ENCODE results near the gene FOXQ1. TPM values are rescaled to one million over a fixed set of nuclear protein-coding genes. Genes with fewer than 3 reads are reported as not detected.

The FOXQ1 gene
- total RNA-seq, 1 donor from 2014 or later = 0.39 TPM

DNA sequence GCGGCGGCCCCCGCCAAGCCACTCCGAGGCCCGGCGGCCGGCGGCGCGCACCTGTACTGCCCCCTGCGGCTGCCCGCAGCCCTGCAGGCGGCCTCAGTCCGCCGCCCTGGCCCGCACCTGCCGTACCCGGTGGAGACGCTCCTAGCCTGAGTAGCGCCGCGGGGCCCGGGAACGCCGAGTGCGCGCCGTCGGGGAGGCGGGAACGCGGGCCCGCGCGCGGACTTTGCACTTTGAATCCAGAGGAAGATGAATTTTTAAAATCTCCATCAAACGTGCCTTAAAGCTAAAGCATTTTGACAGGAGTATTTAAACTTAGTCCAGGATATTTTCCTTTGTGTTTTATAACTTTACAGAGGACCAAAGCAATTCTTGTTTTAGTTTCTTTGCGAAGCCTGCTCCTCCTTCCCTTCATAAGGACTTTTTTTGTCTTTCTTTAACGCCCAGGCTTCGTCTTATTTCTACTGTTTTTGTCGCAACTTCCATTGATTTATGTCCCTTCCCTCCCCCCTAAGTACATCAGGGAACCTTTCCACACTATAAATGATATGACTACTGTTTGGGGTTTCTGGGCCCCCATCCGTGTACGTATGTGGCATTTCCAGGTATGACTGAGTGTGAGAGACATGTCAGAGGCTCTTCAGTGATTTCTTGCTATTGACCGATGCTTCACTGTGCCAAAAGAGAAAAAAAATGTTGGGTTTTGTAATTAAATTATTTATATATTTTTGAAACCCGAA lies 2.0 kb downstream of the FOXQ1 start:
- no peak overlapping the region for H2AFZ ChIP-seq (ENCODE audit: low read depth, low read length)
- H3K27ac ChIP-seq (ENCODE audit: low read depth, low read length) = no peak overlapping the region
- H3K36me3 ChIP-seq (ENCODE audit: insufficient read depth, low read length) = no peaks in the 10 kb centered on the region
- H3K4me3 ChIP-seq (ENCODE audit: insufficient read depth, low read depth, low read length) = no peak overlapping the region
- DNase-seq (ENCODE audit: low read depth) (no peak), FAIRE-seq (no peak)
- H3K4me1 Mint-ChIP-seq (ENCODE audit: low read depth, unreplicated experiment) = peaks cover 5% of the 10 kb centered on the region
- no peak overlapping the region for H3K9ac ChIP-seq (ENCODE audit: low read length)
- peaks cover 59% of the 10 kb centered on the region for H3K27me3 Mint-ChIP-seq (ENCODE audit: low read depth, unreplicated experiment)
- H3K4me2 ChIP-seq (ENCODE audit: low read length) = no peak overlapping the region
- TF ChIP-seq, protein P1, sequence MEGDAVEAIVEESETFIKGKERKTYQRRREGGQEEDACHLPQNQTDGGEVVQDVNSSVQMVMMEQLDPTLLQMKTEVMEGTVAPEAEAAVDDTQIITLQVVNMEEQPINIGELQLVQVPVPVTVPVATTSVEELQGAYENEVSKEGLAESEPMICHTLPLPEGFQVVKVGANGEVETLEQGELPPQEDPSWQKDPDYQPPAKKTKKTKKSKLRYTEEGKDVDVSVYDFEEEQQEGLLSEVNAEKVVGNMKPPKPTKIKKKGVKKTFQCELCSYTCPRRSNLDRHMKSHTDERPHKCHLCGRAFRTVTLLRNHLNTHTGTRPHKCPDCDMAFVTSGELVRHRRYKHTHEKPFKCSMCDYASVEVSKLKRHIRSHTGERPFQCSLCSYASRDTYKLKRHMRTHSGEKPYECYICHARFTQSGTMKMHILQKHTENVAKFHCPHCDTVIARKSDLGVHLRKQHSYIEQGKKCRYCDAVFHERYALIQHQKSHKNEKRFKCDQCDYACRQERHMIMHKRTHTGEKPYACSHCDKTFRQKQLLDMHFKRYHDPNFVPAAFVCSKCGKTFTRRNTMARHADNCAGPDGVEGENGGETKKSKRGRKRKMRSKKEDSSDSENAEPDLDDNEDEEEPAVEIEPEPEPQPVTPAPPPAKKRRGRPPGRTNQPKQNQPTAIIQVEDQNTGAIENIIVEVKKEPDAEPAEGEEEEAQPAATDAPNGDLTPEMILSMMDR (IDR thresholded peaks at IDR 0.05; ENCODE audit: insufficient read depth, low read depth, low read length) = no peak
- peak; percentile 47 for TF ChIP-seq EZH2 (IDR thresholded peaks at IDR 0.05; ENCODE audit: insufficient read depth, low read length)
- H3K4me1 ChIP-seq (ENCODE audit: insufficient read depth, low read length) = peaks cover 17% of the 10 kb centered on the region
- no peaks in the 10 kb centered on the region for H4K20me1 ChIP-seq (ENCODE audit: insufficient read depth, low read length)
- H3K9me3 ChIP-seq (ENCODE audit: insufficient read depth, low read depth, low read length) = no peaks in the 10 kb centered on the region
- peak overlapping the region; percentile 71 for H3K4me3 Mint-ChIP-seq (ENCODE audit: unreplicated experiment)
- H3K36me3 Mint-ChIP-seq (ENCODE audit: low read depth, unreplicated experiment) = no peaks in the 10 kb centered on the region
- H3K27me3 ChIP-seq (ENCODE audit: insufficient read depth, low read length) = peaks cover 56% of the 10 kb centered on the region
- H3K79me2 ChIP-seq (ENCODE audit: insufficient read depth, low read length) = no peaks in the 10 kb centered on the region
- H3K9me3 Mint-ChIP-seq (ENCODE audit: unreplicated experiment) = peaks cover 11% of the 10 kb centered on the region
- no peak overlapping the region for H3K27ac Mint-ChIP-seq (ENCODE audit: unreplicated experiment)

DNA sequence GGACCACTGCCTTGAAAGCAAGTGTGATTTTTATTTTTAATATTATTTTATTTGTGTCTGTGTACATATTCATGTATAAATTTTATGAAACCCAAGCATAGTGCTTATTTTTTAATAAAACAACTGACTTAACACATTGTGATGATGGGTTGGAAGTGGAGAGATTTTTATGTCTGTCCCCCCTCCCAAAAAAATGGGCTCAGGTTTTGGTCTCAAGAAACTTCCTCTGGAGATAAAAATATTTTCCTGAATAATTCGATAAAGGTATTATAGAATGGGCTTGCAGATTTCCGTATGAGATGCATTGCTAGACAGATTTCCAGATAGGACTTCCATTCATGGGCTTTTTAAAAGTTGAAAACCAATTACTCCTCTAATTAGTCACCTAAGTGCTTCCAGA lies 2.7 kb downstream of the FOXQ1 start:
- Histone ChIP-seq H3K27ac (ENCODE audit: low read depth, low read length) (no peak overlapping the region), H3K4me1 (ENCODE audit: insufficient read depth, low read length) (peaks cover 17% of the 10 kb centered on the region), H3K27me3 (ENCODE audit: insufficient read depth, low read length) (peaks cover 52% of the 10 kb centered on the region), H3K4me2 (ENCODE audit: low read length) (no peak overlapping the region), H3K4me3 (ENCODE audit: insufficient read depth, low read depth, low read length) (no peak overlapping the region), H3K9ac (ENCODE audit: low read length) (no peak overlapping the region), H4K20me1 (ENCODE audit: insufficient read depth, low read length) (no peaks in the 10 kb centered on the region), H2AFZ (ENCODE audit: low read depth, low read length) (no peak overlapping the region), H3K36me3 (ENCODE audit: insufficient read depth, low read length) (no peaks in the 10 kb centered on the region), H3K79me2 (ENCODE audit: insufficient read depth, low read length) (no peaks in the 10 kb centered on the region), H3K9me3 (ENCODE audit: insufficient read depth, low read depth, low read length) (no peaks in the 10 kb centered on the region)
- FAIRE-seq = no peak
- Mint-ChIP-seq H3K27ac (ENCODE audit: unreplicated experiment) (no peak overlapping the region), H3K9me3 (ENCODE audit: unreplicated experiment) (peaks cover 11% of the 10 kb centered on the region), H3K36me3 (ENCODE audit: low read depth, unreplicated experiment) (no peaks in the 10 kb centered on the region), H3K27me3 (ENCODE audit: low read depth, unreplicated experiment) (peaks cover 52% of the 10 kb centered on the region), H3K4me3 (ENCODE audit: unreplicated experiment) (no peak overlapping the region), H3K4me1 (ENCODE audit: low read depth, unreplicated experiment) (peaks cover 5% of the 10 kb centered on the region)
- DNase-seq (ENCODE audit: low read depth) = no peak
- TF ChIP-seq, protein P1 (IDR thresholded peaks at IDR 0.05; ENCODE audit: insufficient read depth, low read depth, low read length) = no peak
- no peak for TF ChIP-seq EZH2 (IDR thresholded peaks at IDR 0.05; ENCODE audit: insufficient read depth, low read length)

DNA sequence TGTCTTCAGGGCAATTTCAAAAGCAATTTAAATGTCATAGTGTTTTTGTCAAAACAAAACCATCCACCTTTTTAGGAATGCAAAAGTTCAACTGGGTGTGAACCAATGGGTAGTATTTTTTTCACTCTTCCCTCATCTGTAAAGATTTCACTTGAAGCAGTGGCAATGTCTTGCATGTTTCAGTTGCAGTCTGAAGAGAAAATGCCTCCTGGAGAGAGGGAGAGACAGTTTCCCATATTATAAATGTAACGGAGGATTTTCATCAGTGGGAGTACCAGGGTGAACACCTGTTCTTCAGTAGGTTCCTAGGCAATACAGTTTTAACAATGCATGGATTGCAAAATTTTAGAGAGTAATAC lies 3.3 kb downstream of the FOXQ1 start:
- Mint-ChIP-seq H3K27me3 (ENCODE audit: low read depth, unreplicated experiment) (peaks cover 47% of the 10 kb centered on the region), H3K9me3 (ENCODE audit: unreplicated experiment) (peaks cover 11% of the 10 kb centered on the region), H3K36me3 (ENCODE audit: low read depth, unreplicated experiment) (no peaks in the 10 kb centered on the region), H3K4me3 (ENCODE audit: unreplicated experiment) (no peak overlapping the region), H3K4me1 (ENCODE audit: low read depth, unreplicated experiment) (peaks cover 5% of the 10 kb centered on the region), H3K27ac (ENCODE audit: unreplicated experiment) (no peak overlapping the region)
- TF ChIP-seq, protein P1 (IDR thresholded peaks at IDR 0.05; ENCODE audit: insufficient read depth, low read depth, low read length) = no peak
- no peak for TF ChIP-seq EZH2 (IDR thresholded peaks at IDR 0.05; ENCODE audit: insufficient read depth, low read length)
- Histone ChIP-seq H4K20me1 (ENCODE audit: insufficient read depth, low read length) (no peaks in the 10 kb centered on the region), H3K79me2 (ENCODE audit: insufficient read depth, low read length) (no peaks in the 10 kb centered on the region), H3K27me3 (ENCODE audit: insufficient read depth, low read length) (peaks cover 47% of the 10 kb centered on the region), H3K27ac (ENCODE audit: low read depth, low read length) (no peak overlapping the region), H3K9ac (ENCODE audit: low read length) (no peak overlapping the region), H3K9me3 (ENCODE audit: insufficient read depth, low read depth, low read length) (no peaks in the 10 kb centered on the region), H3K4me3 (ENCODE audit: insufficient read depth, low read depth, low read length) (no peak overlapping the region), H3K36me3 (ENCODE audit: insufficient read depth, low read length) (no peaks in the 10 kb centered on the region), H2AFZ (ENCODE audit: low read depth, low read length) (no peak overlapping the region), H3K4me2 (ENCODE audit: low read length) (no peak overlapping the region), H3K4me1 (ENCODE audit: insufficient read depth, low read length) (peaks cover 17% of the 10 kb centered on the region)
- DNase-seq (ENCODE audit: low read depth) (no peak), FAIRE-seq (no peak)
